ENCODE measurements around the gene ATP10D.

ATP10D gene

GRCh38 chr4:47579235-47579634 is 94.2 kb downstream of the ATP10D start:
- H3K4me1 Mint-ChIP-seq: peaks cover 10% of the 10 kb centered on the region

DNA sequence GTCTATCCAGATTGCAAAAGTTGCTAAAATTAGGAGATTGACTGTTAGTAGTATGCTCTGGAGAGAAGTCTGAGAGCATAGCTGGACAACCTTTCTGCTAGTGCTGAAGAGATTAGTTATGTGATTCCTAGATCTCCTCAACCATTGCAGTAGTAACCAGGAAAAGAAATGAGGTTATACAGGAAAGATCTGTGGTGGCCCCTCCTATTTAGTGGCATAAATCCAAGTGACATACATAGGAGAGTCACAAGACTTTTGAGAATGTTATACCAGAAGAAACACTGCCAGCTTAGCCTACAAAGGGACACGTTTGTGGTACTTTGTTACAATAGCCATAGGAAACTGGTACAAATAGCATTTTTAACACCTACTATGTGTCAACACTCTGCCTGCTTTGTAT is 105.2 kb downstream of the ATP10D start:
- H3K27ac Mint-ChIP-seq: no peak overlapping the region
- H3K36me3 Mint-ChIP-seq (ENCODE audit: low read depth): peaks cover 63% of the 10 kb centered on the region
- H3K4me3 Mint-ChIP-seq: no peak overlapping the region
- TF ChIP-seq CTCF (IDR thresholded peaks at IDR 0.05; ENCODE audit: unreplicated experiment in 3 of 3): no peak
- no peaks in the 10 kb centered on the region for H3K27me3 Mint-ChIP-seq (ENCODE audit: low read depth)
- peaks cover 15% of the 10 kb centered on the region for H3K9me3 Mint-ChIP-seq
- H3K4me1 Mint-ChIP-seq: no peaks in the 10 kb centered on the region

More at GRCh38 chr4:47579235-47579634, 94.2 kb downstream of the ATP10D start:
- no peaks in the 10 kb centered on the region for H3K9me3 Mint-ChIP-seq
- no peak overlapping the region for H3K27ac Mint-ChIP-seq
- TF ChIP-seq CTCF (IDR thresholded peaks at IDR 0.05; ENCODE audit: unreplicated experiment in 3 of 3): no peak
- H3K27me3 Mint-ChIP-seq (ENCODE audit: low read depth): no peaks in the 10 kb centered on the region
- H3K36me3 Mint-ChIP-seq (ENCODE audit: low read depth): peaks cover 61% of the 10 kb centered on the region
- no peak overlapping the region for H3K4me3 Mint-ChIP-seq

DNA sequence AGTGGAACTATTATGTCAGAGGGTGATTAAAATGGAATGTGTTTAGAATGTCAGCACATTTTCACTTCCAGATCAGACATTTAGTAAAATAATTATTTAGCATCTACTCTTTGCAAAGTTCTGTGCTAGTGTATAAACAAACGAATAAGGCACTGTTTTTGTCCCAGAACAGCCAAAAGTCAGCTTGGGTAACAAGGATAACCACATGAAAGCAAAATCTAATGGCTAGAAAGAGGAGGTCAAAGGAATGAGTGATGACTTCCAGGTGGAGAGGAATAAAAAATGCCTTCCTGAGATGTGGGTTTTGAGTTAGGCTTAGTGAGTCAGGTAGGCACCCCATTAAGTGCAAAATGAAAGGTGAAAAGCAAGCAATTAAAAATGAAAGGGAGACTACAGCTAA is 112.6 kb downstream of the ATP10D start:
- Mint-ChIP-seq H3K4me3 (no peak overlapping the region), H3K9me3 (no peaks in the 10 kb centered on the region), H3K36me3 (ENCODE audit: low read depth) (peaks cover 3% of the 10 kb centered on the region), H3K4me1 (no peaks in the 10 kb centered on the region), H3K27ac (no peak overlapping the region), H3K27me3 (ENCODE audit: low read depth) (no peaks in the 10 kb centered on the region)
- no peak for TF ChIP-seq CTCF (IDR thresholded peaks at IDR 0.05; ENCODE audit: unreplicated experiment in 3 of 3)

GRCh38 chr4:47598320-47598719 is 113.2 kb downstream of the ATP10D start:
- Mint-ChIP-seq H3K4me3 (no peak overlapping the region), H3K27me3 (ENCODE audit: low read depth) (no peaks in the 10 kb centered on the region), H3K9me3 (no peaks in the 10 kb centered on the region), H3K27ac (no peak overlapping the region), H3K4me1 (no peaks in the 10 kb centered on the region), H3K36me3 (ENCODE audit: low read depth) (peaks cover 6% of the 10 kb centered on the region)
- TF ChIP-seq CTCF (IDR thresholded peaks at IDR 0.05; ENCODE audit: unreplicated experiment in 3 of 3): no peak

GRCh38 chr4:47598896-47599295 is 113.8 kb downstream of the ATP10D start:
- Mint-ChIP-seq H3K4me1 (no peaks in the 10 kb centered on the region), H3K9me3 (no peaks in the 10 kb centered on the region), H3K27ac (no peak overlapping the region), H3K27me3 (ENCODE audit: low read depth) (no peaks in the 10 kb centered on the region), H3K4me3 (no peak overlapping the region), H3K36me3 (ENCODE audit: low read depth) (peaks cover 7% of the 10 kb centered on the region)
- no peak for TF ChIP-seq CTCF (IDR thresholded peaks at IDR 0.05; ENCODE audit: unreplicated experiment in 3 of 3)

GRCh38 chr4:47606482-47606881 is 121.4 kb downstream of the ATP10D start:
- Mint-ChIP-seq H3K4me1 (no peaks in the 10 kb centered on the region), H3K27me3 (ENCODE audit: low read depth) (peaks cover 4% of the 10 kb centered on the region), H3K9me3 (no peaks in the 10 kb centered on the region), H3K27ac (no peak overlapping the region), H3K36me3 (ENCODE audit: low read depth) (peaks cover 15% of the 10 kb centered on the region), H3K4me3 (no peak overlapping the region)
- TF ChIP-seq CTCF (IDR thresholded peaks at IDR 0.05; ENCODE audit: unreplicated experiment in 3 of 3): no peak

All from nephron (organoid).